Stimulated activated CD4-positive, alpha-beta T cell treated with anti-CD3 and anti-CD28 coated beads, Interleukin-1b, Interleukin-23, amount 100 ng/mL, for 1 hour (primary cell): ENCODE data around the gene CYP24A1.

ENCODE experiments used
- DNase-seq, 2 donors: peaks; one replicate each; pipeline ENCODE4 v3.0.0-alpha.2; 2020; ENCODE audit warnings: low read depth in 2 of 2

CYP24A1 gene

DNA sequence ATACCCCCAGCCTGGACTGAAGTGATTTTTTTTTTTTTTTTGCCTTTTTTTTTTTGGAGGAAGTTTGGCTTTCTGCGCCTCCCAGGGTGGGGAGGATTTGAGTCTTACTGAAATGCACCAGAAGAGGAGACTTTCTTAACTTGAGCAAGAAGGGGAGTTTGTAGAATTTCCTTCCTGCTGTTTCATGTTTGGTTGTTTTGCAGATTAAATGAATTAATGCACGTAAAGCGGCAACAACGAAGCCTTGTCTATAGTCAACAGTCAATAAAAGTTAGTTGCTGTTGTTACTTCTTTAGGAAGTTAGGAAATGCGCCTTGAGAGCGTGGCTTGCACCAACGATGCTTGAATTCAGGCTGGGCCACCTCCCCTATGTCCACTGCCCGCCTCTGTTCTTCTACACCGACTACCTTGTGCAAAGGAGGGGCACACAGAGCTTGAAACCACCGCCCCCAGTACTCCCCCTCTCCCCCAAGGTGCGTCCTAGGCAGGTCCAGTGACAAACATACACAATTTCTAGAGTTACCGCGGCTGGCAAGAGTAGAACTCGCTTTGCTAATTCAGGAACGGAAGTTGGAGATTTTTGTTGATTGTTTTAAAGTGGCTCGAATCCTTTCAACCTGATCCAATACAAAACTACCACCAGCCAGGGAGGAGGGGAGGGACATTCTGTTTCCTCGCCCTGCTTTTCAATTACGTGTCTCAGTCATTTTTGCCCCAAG is 830 bp upstream of the CYP24A1 start:
- DNase-seq, result no peak

GRCh38 chr20:54172856-54173652 is 732 bp downstream of the CYP24A1 start:
- DNase-seq, result no peak

DNA sequence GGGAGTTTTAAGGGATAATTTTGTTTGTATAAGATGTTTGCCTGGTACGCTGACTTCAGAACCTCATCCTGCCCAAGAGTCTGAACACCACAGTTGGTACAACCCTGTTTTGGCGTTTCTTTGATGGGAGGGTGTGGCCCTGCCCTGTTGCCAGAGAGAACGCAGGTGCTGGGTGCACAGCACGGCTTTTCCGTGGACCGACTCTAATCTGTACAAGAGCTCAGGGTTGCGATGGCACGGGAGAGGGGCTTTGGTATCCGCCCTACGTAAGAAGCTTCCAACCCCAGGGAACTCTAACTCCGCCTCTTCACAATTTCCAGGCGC is 1.3 kb downstream of the CYP24A1 start:
- no peak for DNase-seq

DNA sequence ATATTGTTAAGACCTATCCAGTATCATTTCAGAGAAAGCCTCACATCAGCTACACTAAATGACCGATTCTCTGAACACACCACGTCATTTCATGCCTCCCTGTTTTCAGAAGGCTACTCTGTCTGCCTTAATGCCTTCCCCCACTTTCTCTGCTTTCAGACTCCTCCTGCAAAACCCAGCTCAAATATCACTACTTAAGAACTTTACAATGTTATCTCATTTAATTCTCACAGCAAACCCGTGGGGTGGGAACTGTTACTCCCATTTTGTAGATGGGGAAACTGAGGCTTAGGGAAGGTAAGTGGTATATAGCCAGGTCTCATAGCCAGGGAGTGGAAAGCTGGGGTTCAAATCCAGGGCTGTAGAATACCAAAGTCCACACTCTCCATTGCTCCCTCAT is 2.8 kb downstream of the CYP24A1 start:
- no peak for DNase-seq

GRCh38 chr20:54170026-54170471 is 3.7 kb downstream of the CYP24A1 start:
- no peak for DNase-seq

DNA sequence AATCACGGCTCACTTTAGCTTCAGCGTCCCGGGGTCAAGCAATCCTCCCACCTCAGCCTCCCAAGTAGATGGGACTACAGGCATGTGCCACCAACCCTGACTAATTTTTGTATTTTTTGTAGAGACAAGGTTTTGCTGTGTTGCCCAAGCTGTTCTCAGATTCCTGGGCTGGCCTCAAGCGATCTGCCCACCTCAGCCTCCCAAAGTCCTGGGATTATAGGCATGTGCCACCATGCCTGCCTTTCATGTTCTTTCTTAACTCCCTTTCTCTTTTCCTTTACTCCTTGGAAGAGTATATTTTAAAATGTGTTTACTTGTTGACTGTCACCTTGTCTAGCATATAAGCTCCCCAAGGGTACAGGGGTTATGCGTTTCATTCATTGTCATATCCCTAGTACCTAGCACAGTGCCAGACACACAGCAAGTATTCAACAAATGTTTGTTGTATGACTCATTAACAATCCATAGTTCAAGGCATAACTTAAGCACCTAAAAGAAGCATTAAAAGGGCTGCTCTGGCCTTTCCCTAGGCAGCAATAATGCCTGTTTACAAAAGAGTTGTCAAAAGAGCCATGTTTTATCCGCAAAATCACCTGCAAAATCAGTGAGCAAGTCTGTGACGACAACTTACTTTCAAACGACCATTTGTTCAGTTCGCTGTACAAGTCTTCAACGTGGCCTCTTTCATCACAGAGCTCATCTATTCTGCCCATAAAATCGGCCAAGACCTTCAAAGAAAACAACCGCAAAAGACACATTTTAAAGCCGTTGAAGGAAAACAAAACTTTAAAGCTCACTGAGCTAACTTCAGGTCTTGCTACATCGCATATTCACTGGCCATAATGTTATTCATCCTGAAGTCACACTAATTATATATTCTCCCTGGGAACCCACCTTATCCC is 4.6 kb downstream of the CYP24A1 start:
- DNase-seq, result no peak

- DNase-seq, result no peak
Observed at GRCh38 chr20:54167909-54168872, 5.6 kb downstream of the CYP24A1 start.

DNA sequence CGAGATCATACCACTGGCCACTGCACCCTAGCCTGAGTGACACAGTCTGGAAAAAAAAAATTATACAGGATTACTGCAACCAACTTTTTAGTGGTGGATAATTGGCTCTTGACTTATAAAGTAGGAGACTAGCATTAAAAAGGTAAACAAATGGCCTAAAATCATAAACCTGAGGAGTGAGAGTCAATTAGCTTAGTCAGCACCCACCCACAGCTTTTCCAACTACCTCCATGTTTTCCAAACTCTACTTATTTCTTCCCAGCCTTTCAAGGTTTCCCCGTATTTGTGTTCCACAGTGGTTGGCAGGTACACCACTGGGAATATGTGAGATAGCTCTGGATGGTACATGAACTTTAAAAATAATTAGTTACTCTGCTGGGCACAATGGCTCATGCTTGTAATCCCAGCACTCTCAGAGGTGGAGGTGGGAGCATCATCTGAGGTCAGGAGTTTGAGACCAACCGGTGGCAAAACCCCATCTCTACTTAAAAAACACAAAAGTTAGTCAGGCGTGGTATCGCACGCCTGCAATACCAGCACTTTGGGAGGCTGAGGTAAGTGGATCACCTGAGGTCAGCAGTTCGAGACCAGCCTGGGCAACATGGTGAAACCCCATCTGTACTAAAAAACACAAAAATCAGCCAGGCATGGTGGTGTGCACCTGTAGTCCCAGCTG is 6.7 kb downstream of the CYP24A1 start:
- DNase-seq, result no peak

- DNase-seq, result no peak
Observed at GRCh38 chr20:54165803-54166202, 8.0 kb downstream of the CYP24A1 start.

- no peak for DNase-seq
Observed at GRCh38 chr20:54165014-54165413, 8.8 kb downstream of the CYP24A1 start.

- no peak for DNase-seq
Observed at GRCh38 chr20:54163402-54163801, 10.4 kb downstream of the CYP24A1 start.

DNA sequence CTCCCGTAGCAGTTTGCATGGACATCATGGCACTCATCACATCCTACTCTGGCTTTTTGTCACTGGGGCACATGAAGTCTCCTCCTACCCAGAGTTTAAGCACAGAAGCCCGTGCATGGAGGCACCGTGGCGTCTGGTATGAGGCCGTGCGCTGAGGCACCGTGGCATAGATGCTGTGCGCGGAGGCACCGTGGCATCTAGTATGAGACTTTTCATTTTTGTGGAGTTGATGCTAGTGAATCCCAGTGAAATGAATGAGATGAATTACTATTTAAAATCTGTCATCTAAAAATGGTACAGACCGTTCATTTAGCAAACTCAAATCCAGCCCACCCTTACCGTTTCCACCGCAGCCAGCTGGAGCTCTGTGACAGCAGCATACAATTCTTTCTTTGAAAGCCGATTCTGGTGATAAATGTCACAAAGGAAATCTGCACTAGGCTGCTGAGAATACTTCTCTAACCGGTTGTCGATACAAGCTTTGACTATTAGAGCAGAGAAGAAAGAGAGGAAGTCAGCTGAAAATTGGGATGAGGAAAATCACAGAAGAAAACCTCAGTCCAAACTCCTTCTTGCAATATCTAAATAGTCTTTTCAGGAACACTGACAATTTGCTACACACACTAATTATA is 11.3 kb downstream of the CYP24A1 start:
- DNase-seq, result no peak

DNA sequence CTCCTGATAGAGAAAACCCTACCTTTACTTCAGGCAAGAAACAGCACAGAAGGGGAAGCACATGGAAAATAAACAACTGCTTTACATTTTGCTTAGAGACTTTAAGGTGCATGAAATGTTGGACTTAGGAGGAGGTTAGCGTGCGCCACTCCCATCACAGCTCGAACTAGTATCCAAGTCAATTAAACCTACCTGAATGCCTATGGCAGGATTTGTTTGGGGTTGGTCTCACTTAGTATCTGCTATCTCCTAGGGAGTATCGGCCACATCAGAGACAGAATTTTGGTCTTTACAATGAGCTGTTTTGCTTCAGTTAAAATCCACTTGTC is 12.0 kb downstream of the CYP24A1 start:
- DNase-seq, result no peak

DNA sequence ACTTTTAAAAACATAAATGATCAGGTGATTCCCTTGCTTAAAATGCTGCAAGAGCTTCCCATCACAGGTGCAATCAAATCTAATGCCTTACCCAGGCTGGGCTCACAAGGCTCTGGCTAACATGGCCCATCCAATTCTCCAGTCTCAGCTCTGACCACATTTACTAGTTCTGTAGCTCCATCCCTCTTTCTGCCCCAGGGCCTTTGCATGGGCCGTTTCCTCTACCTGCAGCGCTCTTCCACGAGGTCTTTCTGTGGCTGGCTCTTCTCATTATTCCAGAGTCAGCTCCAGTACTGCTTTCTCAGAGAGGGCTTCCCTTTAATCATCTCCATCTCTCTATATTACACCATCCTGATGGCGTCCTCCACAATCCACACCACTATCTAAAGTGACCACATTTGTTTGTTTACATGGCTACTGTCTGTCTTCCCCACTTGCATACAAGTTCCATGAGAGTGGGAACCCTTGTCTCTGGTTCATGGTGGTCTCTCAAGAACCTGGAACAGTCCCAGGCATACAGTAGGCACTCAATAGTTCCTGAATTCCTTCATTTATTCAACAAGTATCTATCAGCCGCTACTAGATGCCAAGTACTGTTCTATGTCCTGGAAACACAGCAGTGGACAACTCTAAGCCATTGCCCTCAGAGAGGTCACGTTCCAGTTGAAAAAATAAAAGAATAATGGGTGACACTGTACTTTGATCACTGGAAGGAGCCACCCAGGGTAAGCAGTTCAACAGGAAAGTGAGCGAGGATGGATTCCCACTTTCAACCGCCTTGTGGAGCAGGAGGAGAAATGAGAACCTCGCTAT is 12.6 kb downstream of the CYP24A1 start:
- no peak for DNase-seq

- DNase-seq, result no peak
Observed at GRCh38 chr20:54160065-54161007, 13.4 kb downstream of the CYP24A1 start.

DNA sequence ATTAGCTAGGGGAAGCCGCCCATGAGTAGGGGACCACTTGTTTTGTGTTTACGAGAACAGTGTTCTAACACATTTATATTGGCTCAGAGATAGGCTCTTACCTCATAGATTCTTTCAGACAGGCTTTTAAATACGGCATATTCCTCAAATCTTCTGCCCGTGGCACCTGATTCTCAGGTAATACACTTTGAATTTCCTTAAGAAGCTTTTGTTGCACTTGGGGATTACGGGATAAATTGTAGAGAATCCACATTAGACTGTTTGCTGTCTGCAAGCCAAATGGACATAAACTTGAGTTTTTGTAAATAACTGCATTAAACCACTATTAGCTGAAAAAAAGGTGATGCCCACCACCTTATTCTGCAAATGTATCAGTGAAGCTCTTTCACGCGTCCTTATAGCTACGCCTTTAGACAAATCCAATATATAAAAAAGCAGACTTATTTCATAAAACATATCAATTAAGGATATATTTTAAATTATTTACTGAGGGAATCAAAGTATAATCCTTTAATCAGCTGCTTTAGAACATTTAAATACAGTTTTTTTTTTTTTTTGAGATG is 14.8 kb downstream of the CYP24A1 start:
- no peak for DNase-seq

DNA sequence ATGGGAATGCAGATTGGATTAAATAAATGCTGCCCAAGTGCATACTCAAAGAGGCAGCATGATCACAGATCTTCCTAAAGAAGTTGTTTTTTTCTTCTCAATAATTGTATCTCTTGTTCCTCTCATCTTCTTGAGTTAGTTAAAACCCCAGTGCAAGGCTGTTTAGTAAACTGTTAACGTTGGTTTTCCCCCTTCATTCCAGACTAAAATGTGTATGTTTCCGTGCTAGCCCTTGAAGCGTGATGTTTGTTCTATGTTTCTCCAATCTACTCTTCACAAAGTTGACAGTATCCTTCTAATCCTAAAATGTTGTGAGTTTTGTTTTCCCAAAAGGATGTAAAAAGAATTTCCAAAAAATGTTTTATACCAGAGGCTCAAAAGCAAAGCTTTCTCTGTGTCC is 15.6 kb downstream of the CYP24A1 start:
- no peak for DNase-seq
